ENCODE data around the gene FEV.

Gene FEV

DNA sequence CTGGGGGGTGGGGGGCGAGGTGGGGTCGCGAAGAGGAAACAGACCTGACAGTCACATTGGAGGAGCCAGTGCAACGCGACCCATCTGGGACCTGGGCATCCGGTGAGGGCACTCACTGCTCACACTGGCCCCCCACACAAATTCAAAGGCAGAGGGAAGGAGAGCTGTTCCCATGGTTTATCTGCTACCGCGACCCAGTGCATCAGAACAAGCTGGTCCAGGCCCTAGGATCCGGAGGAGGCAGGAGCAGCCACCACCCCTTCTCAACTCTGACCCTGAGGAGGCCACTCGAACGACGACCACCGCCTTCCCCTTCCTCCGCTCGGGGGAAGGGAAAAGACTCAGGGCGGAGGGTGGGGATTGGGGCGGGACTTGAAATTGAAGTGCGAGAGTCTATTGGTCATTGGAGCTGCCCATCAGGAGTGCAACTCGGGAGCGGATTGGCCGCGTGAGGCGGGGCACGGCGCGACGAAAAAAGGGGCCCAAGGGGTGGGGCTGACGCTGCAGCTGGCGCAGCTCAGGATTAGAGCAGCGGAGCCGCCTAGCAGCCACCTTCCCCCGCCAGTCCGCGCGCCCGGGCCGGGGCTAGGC lies 25.7 kb downstream of the FEV start, which contains the start of gene CDK5R2:
Gene CDK5R2 (plus strand): TSS at position 526 of the 591 bp plus-strand sequence. CDS start 155 bp downstream, outside the sequence.
- no peaks in the 10 kb centered on the region for H3K9me3 ChIP-seq (ENCODE audit: insufficient read depth, low read length)
- no peaks in the 10 kb centered on the region for H3K36me3 ChIP-seq (ENCODE audit: insufficient read depth, insufficient read length, low read length)
- H3K27me3 ChIP-seq (ENCODE audit: insufficient read depth, insufficient read length) = peaks cover 57% of the 10 kb centered on the region
- peak within 1 kb of the TSS; percentile 90 for H3K9ac ChIP-seq (ENCODE audit: insufficient read length, low read depth)
- TF ChIP-seq SUZ12 (IDR thresholded peaks at IDR 0.05; ENCODE audit: extremely low read depth, insufficient read depth, insufficient read length) (no peak), ZNF274 (IDR thresholded peaks at IDR 0.05; ENCODE audit: low read depth, low read length) (no peak), YY1 (IDR thresholded peaks at IDR 0.05; ENCODE audit: insufficient read depth, insufficient read length) (no peak)
- DNase-seq (ENCODE audit: low read depth, low spot score) = peak; percentile 89
- peak within 1 kb of the TSS; percentile 80 for H3K4me3 ChIP-seq (ENCODE audit: insufficient read length, low read depth)
- peaks cover 18% of the 10 kb centered on the region for H3K4me1 ChIP-seq (ENCODE audit: insufficient read depth, insufficient read length)

GRCh38 chr2:218958276-218958675 lies 26.7 kb downstream of the FEV start:
- no peaks in the 10 kb centered on the region for H3K9me3 ChIP-seq (ENCODE audit: insufficient read depth, low read length)
- no peak overlapping the region for H3K9ac ChIP-seq (ENCODE audit: insufficient read length, low read depth)
- no peak overlapping the region for H3K4me3 ChIP-seq (ENCODE audit: insufficient read length, low read depth)
- TF ChIP-seq YY1 (IDR thresholded peaks at IDR 0.05; ENCODE audit: insufficient read depth, insufficient read length) = no peak
- no peak for TF ChIP-seq SUZ12 (IDR thresholded peaks at IDR 0.05; ENCODE audit: extremely low read depth, insufficient read depth, insufficient read length)
- no peak for TF ChIP-seq ZNF274 (IDR thresholded peaks at IDR 0.05; ENCODE audit: low read depth, low read length)
- no peaks in the 10 kb centered on the region for H3K36me3 ChIP-seq (ENCODE audit: insufficient read depth, insufficient read length, low read length)
- H3K4me1 ChIP-seq (ENCODE audit: insufficient read depth, insufficient read length) = peaks cover 15% of the 10 kb centered on the region
- peaks cover 57% of the 10 kb centered on the region for H3K27me3 ChIP-seq (ENCODE audit: insufficient read depth, insufficient read length)
- DNase-seq (ENCODE audit: low read depth, low spot score) = no peak

- TF ChIP-seq YY1 (IDR thresholded peaks at IDR 0.05; ENCODE audit: insufficient read depth, insufficient read length) (no peak), SUZ12 (IDR thresholded peaks at IDR 0.05; ENCODE audit: extremely low read depth, insufficient read depth, insufficient read length) (no peak), ZNF274 (IDR thresholded peaks at IDR 0.05; ENCODE audit: low read depth, low read length) (no peak)
- Histone ChIP-seq H3K4me1 (ENCODE audit: insufficient read depth, insufficient read length) (peaks cover 15% of the 10 kb centered on the region), H3K9ac (ENCODE audit: insufficient read length, low read depth) (no peak overlapping the region), H3K9me3 (ENCODE audit: insufficient read depth, low read length) (peaks cover under 1% of the 10 kb centered on the region; the same call in 1 of the 2 replicates), H3K27me3 (ENCODE audit: insufficient read depth, insufficient read length) (peaks cover 57% of the 10 kb centered on the region), H3K36me3 (ENCODE audit: insufficient read depth, insufficient read length, low read length) (no peaks in the 10 kb centered on the region), H3K4me3 (ENCODE audit: insufficient read length, low read depth) (no peak overlapping the region)
- no peak for DNase-seq (ENCODE audit: low read depth, low spot score)
These were observed 27.3 kb downstream of the FEV start for GRCh38 chr2:218957671-218958070.

- Histone ChIP-seq H3K27me3 (ENCODE audit: insufficient read depth, insufficient read length) (peaks cover 44% of the 10 kb centered on the region), H3K9ac (ENCODE audit: insufficient read length, low read depth) (no peak overlapping the region)
- TF ChIP-seq YY1 (IDR thresholded peaks at IDR 0.05; ENCODE audit: insufficient read depth, insufficient read length) = no peak
- no peak for TF ChIP-seq SUZ12 (IDR thresholded peaks at IDR 0.05; ENCODE audit: extremely low read depth, insufficient read depth, insufficient read length)
- TF ChIP-seq ZNF274 (IDR thresholded peaks at IDR 0.05; ENCODE audit: low read depth, low read length) = no peak
These were observed 28.9 kb downstream of the FEV start for GRCh38 chr2:218956039-218956438.

DNA sequence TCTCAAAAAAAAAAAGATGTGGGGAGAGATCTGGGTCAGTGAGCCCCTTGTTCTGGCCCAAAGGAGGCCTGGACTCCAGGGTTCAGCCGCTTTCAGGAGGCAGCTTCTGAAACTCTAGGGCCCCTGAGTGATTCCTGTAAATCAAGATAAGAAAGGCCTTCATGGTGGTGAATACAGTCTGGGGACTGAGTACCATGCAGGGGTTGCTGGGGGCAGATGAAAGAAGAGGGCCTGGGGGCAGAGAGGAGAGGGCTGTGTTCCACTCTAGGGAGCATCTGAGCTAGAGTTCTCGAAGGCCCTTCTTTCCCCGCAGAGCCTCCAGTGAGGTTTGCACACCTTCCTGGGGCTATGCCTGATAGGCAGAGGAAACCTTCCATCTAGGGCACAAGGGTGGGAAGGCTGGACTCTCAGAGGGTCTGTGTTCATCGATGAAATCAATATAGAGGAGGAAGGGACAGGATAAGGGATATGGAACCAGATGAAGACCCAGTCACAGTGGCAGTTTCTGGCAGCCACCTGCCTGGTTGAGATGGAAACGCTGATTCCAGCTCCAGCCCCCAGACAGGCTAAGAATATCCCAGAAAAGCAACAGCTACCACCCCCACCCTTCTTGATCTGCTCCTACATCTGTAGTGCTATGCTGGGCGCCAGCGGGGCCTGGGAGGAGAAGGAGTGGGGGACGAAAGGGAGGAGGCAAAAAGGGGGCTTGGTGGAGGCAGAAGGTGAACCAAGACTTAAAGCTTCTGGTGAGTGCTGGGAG lies 30.3 kb downstream of the FEV start:
- Histone ChIP-seq H3K4me1 (ENCODE audit: insufficient read depth, insufficient read length) (peaks cover 8% of the 10 kb centered on the region), H3K9ac (ENCODE audit: insufficient read length, low read depth) (no peak overlapping the region), H3K27me3 (ENCODE audit: insufficient read depth, insufficient read length) (peaks cover 31% of the 10 kb centered on the region), H3K4me3 (ENCODE audit: insufficient read length, low read depth) (no peak overlapping the region), H3K9me3 (ENCODE audit: insufficient read depth, low read length) (peaks cover 11% of the 10 kb centered on the region; the same call in 1 of the 2 replicates), H3K36me3 (ENCODE audit: insufficient read depth, insufficient read length, low read length) (no peaks in the 10 kb centered on the region)
- TF ChIP-seq YY1 (IDR thresholded peaks at IDR 0.05; ENCODE audit: insufficient read depth, insufficient read length) (no peak), SUZ12 (IDR thresholded peaks at IDR 0.05; ENCODE audit: extremely low read depth, insufficient read depth, insufficient read length) (no peak), ZNF274 (IDR thresholded peaks at IDR 0.05; ENCODE audit: low read depth, low read length) (no peak)
- no peak for DNase-seq (ENCODE audit: low read depth, low spot score)

More at GRCh38 chr2:218956039-218956438, 28.9 kb downstream of the FEV start:
- Histone ChIP-seq H3K4me3 (ENCODE audit: insufficient read length, low read depth) (no peak overlapping the region), H3K36me3 (ENCODE audit: insufficient read depth, insufficient read length, low read length) (no peaks in the 10 kb centered on the region), H3K4me1 (ENCODE audit: insufficient read depth, insufficient read length) (peaks cover 14% of the 10 kb centered on the region), H3K9me3 (ENCODE audit: insufficient read depth, low read length) (peaks cover 11% of the 10 kb centered on the region; the same call in 1 of the 2 replicates)
- DNase-seq (ENCODE audit: low read depth, low spot score) = no peak

GRCh38 chr2:218953366-218953954 lies 31.5 kb downstream of the FEV start:
- H3K4me1 ChIP-seq (ENCODE audit: insufficient read depth, insufficient read length) = peaks cover 1% of the 10 kb centered on the region
- peaks cover 21% of the 10 kb centered on the region for H3K27me3 ChIP-seq (ENCODE audit: insufficient read depth, insufficient read length)
- TF ChIP-seq ZNF274 (IDR thresholded peaks at IDR 0.05; ENCODE audit: low read depth, low read length) (no peak), YY1 (IDR thresholded peaks at IDR 0.05; ENCODE audit: insufficient read depth, insufficient read length) (no peak), SUZ12 (IDR thresholded peaks at IDR 0.05; ENCODE audit: extremely low read depth, insufficient read depth, insufficient read length) (no peak)
- DNase-seq (ENCODE audit: low read depth, low spot score) = no peak
- no peaks in the 10 kb centered on the region for H3K36me3 ChIP-seq (ENCODE audit: insufficient read depth, insufficient read length, low read length)
- H3K9me3 ChIP-seq (ENCODE audit: insufficient read depth, low read length) = peaks cover 11% of the 10 kb centered on the region; the same call in 1 of the 2 replicates
- no peak overlapping the region for H3K9ac ChIP-seq (ENCODE audit: insufficient read length, low read depth)
- no peak overlapping the region for H3K4me3 ChIP-seq (ENCODE audit: insufficient read length, low read depth)

DNA sequence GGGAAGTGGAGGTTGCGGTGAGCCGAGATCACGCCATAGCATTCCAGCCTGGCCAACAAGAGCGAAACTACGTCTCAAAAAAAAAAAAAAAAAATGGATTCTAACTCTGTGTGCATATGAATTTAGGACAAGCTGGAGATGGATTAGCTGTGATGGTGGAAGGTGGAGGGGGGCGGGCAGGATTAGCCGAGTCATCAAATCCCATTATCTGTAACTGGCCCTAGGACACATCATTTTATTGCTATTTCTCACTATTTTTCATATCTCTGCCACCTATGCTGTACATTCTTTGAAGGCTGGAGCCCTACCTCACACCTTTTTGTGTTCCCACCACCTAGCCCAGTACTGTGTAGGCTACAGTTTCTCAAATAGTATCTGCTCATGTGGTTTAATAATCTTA lies 32.8 kb downstream of the FEV start:
- H3K4me1 ChIP-seq (ENCODE audit: insufficient read depth, insufficient read length) = no peaks in the 10 kb centered on the region
- no peak overlapping the region for H3K9ac ChIP-seq (ENCODE audit: insufficient read length, low read depth)
- TF ChIP-seq YY1 (IDR thresholded peaks at IDR 0.05; ENCODE audit: insufficient read depth, insufficient read length) = no peak
- TF ChIP-seq ZNF274 (IDR thresholded peaks at IDR 0.05; ENCODE audit: low read depth, low read length) = no peak
- no peak for TF ChIP-seq SUZ12 (IDR thresholded peaks at IDR 0.05; ENCODE audit: extremely low read depth, insufficient read depth, insufficient read length)
- no peaks in the 10 kb centered on the region for H3K36me3 ChIP-seq (ENCODE audit: insufficient read depth, insufficient read length, low read length)
- peaks cover 11% of the 10 kb centered on the region; the same call in 1 of the 2 replicates for H3K9me3 ChIP-seq (ENCODE audit: insufficient read depth, low read length)
- no peak for DNase-seq (ENCODE audit: low read depth, low spot score)
- peaks cover 8% of the 10 kb centered on the region for H3K27me3 ChIP-seq (ENCODE audit: insufficient read depth, insufficient read length)
- H3K4me3 ChIP-seq (ENCODE audit: insufficient read length, low read depth) = no peak overlapping the region
